Uterus (tissue), 2 donors: ENCODE data around the gene PCNX1.

ENCODE experiments used
- POLR2A ChIP-seq, 2 donors: fragments of 450-650 bp; IDR thresholded peaks; one replicate each; pipeline ENCODE4 v1.6.1; 2016; ENCODE audit warnings: antibody characterized with exemption in 2 of 2, mild to moderate bottlenecking in 1 of 2, moderate library complexity in 1 of 2
- TF ChIP-seq, protein P1 (sequence below), 4 experiments: fragments of 200-600 bp in 2 of 4; fragments of 450-650 bp in 2 of 4; sonication (generic) in 2 of 4; IDR thresholded peaks; one replicate each; pipeline ENCODE4 v1.5.1; 2016 to 2019; ENCODE audit warnings: antibody characterized with exemption in 4 of 4, mild to moderate bottlenecking in 2 of 4, moderate library complexity in 1 of 4

DNA sequence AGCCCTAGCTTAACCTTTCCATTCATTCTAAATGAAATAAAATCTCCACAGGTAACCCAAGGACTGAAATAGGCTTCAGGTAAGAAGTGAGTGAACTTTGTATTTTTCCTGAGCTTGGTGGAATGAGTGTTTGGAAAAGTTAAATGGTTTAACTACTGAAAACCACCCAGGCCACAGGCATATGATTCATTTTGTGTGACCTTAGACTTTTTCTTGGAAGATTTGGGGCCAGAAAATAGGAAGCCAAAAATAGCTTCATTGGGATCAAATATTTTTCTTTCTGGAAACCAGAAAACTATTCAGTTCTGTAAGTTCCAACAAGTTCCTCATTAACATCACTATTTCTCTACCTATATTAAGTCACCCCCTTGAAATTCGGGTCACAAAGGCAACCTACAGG, 212.6 kb downstream of the PCNX1 start:
- TF ChIP-seq, protein P1, sequence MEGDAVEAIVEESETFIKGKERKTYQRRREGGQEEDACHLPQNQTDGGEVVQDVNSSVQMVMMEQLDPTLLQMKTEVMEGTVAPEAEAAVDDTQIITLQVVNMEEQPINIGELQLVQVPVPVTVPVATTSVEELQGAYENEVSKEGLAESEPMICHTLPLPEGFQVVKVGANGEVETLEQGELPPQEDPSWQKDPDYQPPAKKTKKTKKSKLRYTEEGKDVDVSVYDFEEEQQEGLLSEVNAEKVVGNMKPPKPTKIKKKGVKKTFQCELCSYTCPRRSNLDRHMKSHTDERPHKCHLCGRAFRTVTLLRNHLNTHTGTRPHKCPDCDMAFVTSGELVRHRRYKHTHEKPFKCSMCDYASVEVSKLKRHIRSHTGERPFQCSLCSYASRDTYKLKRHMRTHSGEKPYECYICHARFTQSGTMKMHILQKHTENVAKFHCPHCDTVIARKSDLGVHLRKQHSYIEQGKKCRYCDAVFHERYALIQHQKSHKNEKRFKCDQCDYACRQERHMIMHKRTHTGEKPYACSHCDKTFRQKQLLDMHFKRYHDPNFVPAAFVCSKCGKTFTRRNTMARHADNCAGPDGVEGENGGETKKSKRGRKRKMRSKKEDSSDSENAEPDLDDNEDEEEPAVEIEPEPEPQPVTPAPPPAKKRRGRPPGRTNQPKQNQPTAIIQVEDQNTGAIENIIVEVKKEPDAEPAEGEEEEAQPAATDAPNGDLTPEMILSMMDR (IDR thresholded peaks at IDR 0.05): no peak
- TF ChIP-seq POLR2A (IDR thresholded peaks at IDR 0.05): no peak
